Osteoblast (primary cell): ENCODE results near the gene AAGAB. TPM values are rescaled to one million over a fixed set of nuclear protein-coding genes. Genes with fewer than 3 reads are reported as not detected.

Experiments
- DNase-seq: peaks from one replicate; pipeline ENCODE4 v3.0.0; 2011; ENCODE audit warnings: low spot score, mixed read lengths; ENCODE audit not compliant: insufficient read length; ENCODE audit errors: missing footprints
- H2AFZ ChIP-seq: 2 replicates; pipeline ENCODE4 v1.6.0; 2011; ENCODE audit warnings: mild to moderate bottlenecking, low read length
- H3K27ac ChIP-seq: 2 replicates; pipeline ENCODE4 v1.5.1; 2011; ENCODE audit warnings: mild to moderate bottlenecking, low read depth, low read length, moderate library complexity
- H3K27me3 ChIP-seq: 2 replicates; pipeline ENCODE4 v1.6.0; 2012; ENCODE audit warnings: mild to moderate bottlenecking, control low read depth, inconsistent platforms, low read length, moderate library complexity; ENCODE audit not compliant: insufficient read depth
- H3K36me3 ChIP-seq: 2 replicates; pipeline ENCODE4 v1.5.1; 2011; ENCODE audit warnings: mild to moderate bottlenecking, low read length, control low read depth, moderate library complexity; ENCODE audit not compliant: insufficient read depth
- H3K4me1 ChIP-seq: 2 replicates; pipeline ENCODE4 v1.5.1; 2011; ENCODE audit warnings: mild to moderate bottlenecking, low read length, control low read depth, moderate library complexity; ENCODE audit not compliant: insufficient read depth
- H3K4me2 ChIP-seq: 2 replicates; pipeline ENCODE4 v1.6.0; 2011; ENCODE audit warnings: mild to moderate bottlenecking, low read length; ENCODE audit not compliant: insufficient read depth
- H3K4me3 ChIP-seq: fragments of 200-600 bp; sonication (generic); 3 replicates; pipeline ENCODE4 v1.5.1; 2012; ENCODE audit warnings: mild to moderate bottlenecking, low read length, inconsistent platforms; ENCODE audit not compliant: insufficient read depth
- H3K79me2 ChIP-seq: 2 replicates; pipeline ENCODE4 v1.6.0; 2012; ENCODE audit warnings: mild to moderate bottlenecking, low read length, control low read depth, inconsistent platforms; ENCODE audit not compliant: insufficient read depth
- H3K9me3 ChIP-seq: 2 replicates; pipeline ENCODE4 v1.5.1; 2011; ENCODE audit warnings: low read depth, low read length, control low read depth
- H4K20me1 ChIP-seq: 2 replicates; pipeline ENCODE4 v1.6.0; 2012; ENCODE audit warnings: mild to moderate bottlenecking, low read length, control low read depth; ENCODE audit not compliant: insufficient read depth
- CTCF ChIP-seq: IDR thresholded peaks from 2 replicates; pipeline ENCODE4 v1.5.1; 2011; ENCODE audit warnings: mild to moderate bottlenecking, low read depth, low read length, moderate library complexity; ENCODE audit errors: extremely low read depth
- total RNA-seq: library from RNA; depleted of rRNA; stranded (reverse); fragments of >200 nt; gene quantifications from 2 replicates; pipeline ENCODE4 v1.2.3, GENCODE V29; 2012

Gene AAGAB
- total RNA-seq, 1 donor = 51.0 TPM

- Histone ChIP-seq H3K4me3 (no peak overlapping the region), H3K9me3 (no peaks in the 10 kb centered on the region), H3K79me2 (peaks cover 86% of the 10 kb centered on the region), H2AFZ (no peak overlapping the region), H3K27ac (peak overlapping the region; percentile 100), H3K36me3 (peaks cover 46% of the 10 kb centered on the region), H3K4me1 (peaks cover 48% of the 10 kb centered on the region), H3K27me3 (no peaks in the 10 kb centered on the region), H4K20me1 (no peaks in the 10 kb centered on the region), H3K4me2 (no peak overlapping the region)
- no peak for DNase-seq
- TF ChIP-seq CTCF = no peak
Measured at GRCh38 chr15:67152429-67152828, 102.0 kb downstream of the AAGAB start.

Other genes starting within 250 kb of the AAGAB start
- 41.8 and 60.1 TPM in 2 replicates for gene SMAD3, start 189.1 kb downstream of the AAGAB start, total RNA-seq
- gene IQCH, start 125 bp upstream of the AAGAB start, total RNA-seq = 4.7 and 5.8 TPM in 2 replicates